Activated T-cell treated with anti-CD3 and anti-CD28 coated beads, Interleukin-2, amount 50 U/mL, for 72 hours (primary cell): ENCODE results near the gene LSAMP. TPM values are rescaled to one million over a fixed set of nuclear protein-coding genes. Genes with fewer than 3 reads are reported as not detected.

Experiments used
- ATAC-seq, 2 donors: fragments of 150-1000 bp; cut with Tn5 transposase; replicated peaks in 1 of 2; 2 replicates each; pipeline ENCODE4 v1.10.0; 2021; ENCODE audit warnings: moderate library complexity in 2 of 2, mild to moderate bottlenecking in 1 of 2
- DNase-seq, 2 donors: peaks; one replicate each; pipeline ENCODE4 v3.0.0; 2021 to 2022; ENCODE audit warnings: mixed read lengths in 1 of 2
- H3K27ac Mint-ChIP-seq: one replicate; pipeline ENCODE4 v1.8.0; 2022; ENCODE audit warnings: mild to moderate bottlenecking, moderate library complexity, mixed read lengths
- H3K27me3 Mint-ChIP-seq: one replicate; pipeline ENCODE4 v1.8.0; 2022; ENCODE audit warnings: low read depth, mixed read lengths
- H3K36me3 Mint-ChIP-seq, 2 donors: one replicate each; pipeline ENCODE4 v1.8.0; 2022; ENCODE audit warnings: mixed read lengths in 2 of 2, mild to moderate bottlenecking in 1 of 2; ENCODE audit not compliant: insufficient read depth in 2 of 2
- H3K4me1 Mint-ChIP-seq: one replicate; pipeline ENCODE4 v1.8.0; 2022; ENCODE audit warnings: low read depth, mixed read lengths
- H3K4me3 Mint-ChIP-seq, 2 donors: one replicate each; pipeline ENCODE4 v1.8.0; 2022; ENCODE audit warnings: mild to moderate bottlenecking in 2 of 2, mixed read lengths in 2 of 2, moderate library complexity in 2 of 2
- H3K9me3 Mint-ChIP-seq, 2 donors: one replicate each; pipeline ENCODE4 v1.8.0; 2022; ENCODE audit warnings: mixed read lengths in 2 of 2
- total RNA-seq, 2 donors: library from RNA; stranded (reverse); gene quantifications; one replicate each; pipeline ENCODE4 v1.2.3, GENCODE V29; 2022

The LSAMP gene
- total RNA-seq, 2 donors from 2014 or later = not detected

DNA sequence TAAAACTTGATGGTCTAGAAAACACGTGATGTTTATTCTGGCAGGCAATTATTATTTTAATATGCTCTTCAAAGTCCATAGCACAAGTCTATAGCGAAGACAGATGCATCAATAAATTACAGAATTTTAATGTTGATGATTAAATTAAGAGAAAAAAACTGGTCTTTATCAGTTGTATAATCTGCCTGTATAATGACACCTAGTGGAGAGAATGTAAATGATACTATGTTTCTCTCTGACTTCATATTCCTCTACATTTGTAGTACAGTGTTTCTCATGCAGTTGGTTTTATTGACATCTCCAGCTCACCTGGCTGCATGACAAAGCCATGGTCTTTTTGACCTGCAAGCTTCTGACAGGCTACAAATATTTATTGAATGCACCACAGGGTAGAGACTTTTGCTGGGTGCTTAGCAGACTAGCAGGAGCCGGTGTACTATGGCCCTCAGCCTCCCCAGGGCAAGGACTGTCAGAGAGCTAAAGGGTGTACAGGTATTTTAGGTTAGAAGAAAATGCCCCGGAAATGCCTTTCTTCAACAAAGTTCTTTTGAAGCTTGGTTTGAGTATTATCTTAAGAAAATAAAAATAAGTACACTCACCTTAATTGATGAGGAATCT is 532.1 kb downstream of the LSAMP start:
- ATAC-seq = no peak
- H3K4me1 Mint-ChIP-seq = no peaks in the 10 kb centered on the region
- no peak for DNase-seq
- H3K4me3 Mint-ChIP-seq = no peak overlapping the region
- H3K36me3 Mint-ChIP-seq = no peaks in the 10 kb centered on the region
- H3K27ac Mint-ChIP-seq = no peak overlapping the region
- no peaks in the 10 kb centered on the region for H3K27me3 Mint-ChIP-seq
- no peaks in the 10 kb centered on the region for H3K9me3 Mint-ChIP-seq

DNA sequence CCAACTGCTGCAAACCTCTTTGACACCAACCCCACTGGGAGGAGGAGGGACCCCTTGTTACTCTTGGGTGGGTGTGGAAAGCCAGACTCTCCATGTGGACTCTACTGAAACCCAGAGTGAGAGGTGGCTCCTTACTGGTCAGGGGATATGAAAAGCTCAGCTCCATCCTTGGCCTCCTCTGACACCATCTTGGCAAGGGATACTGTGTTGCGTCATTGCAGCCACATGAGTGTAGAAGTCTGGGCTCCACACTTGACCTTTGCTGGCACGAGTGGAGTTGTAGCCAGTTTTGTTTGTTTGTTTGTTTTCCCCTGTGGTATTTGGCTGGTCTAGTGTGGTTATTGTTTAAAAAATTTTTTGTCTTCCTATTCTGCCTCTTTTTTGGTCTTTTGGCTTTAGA is 532.9 kb downstream of the LSAMP start:
- H3K36me3 Mint-ChIP-seq = no peaks in the 10 kb centered on the region
- H3K27me3 Mint-ChIP-seq = no peaks in the 10 kb centered on the region
- H3K4me3 Mint-ChIP-seq = no peak overlapping the region
- ATAC-seq (no peak), DNase-seq (no peak)
- no peak overlapping the region for H3K27ac Mint-ChIP-seq
- no peaks in the 10 kb centered on the region for H3K9me3 Mint-ChIP-seq
- no peaks in the 10 kb centered on the region for H3K4me1 Mint-ChIP-seq

GRCh38 chr3:115905871-115906270 is 539.4 kb downstream of the LSAMP start:
- no peak for ATAC-seq
- no peaks in the 10 kb centered on the region for H3K27me3 Mint-ChIP-seq
- no peak overlapping the region for H3K4me3 Mint-ChIP-seq
- H3K27ac Mint-ChIP-seq = no peak overlapping the region
- no peaks in the 10 kb centered on the region for H3K4me1 Mint-ChIP-seq
- no peaks in the 10 kb centered on the region for H3K36me3 Mint-ChIP-seq
- H3K9me3 Mint-ChIP-seq = no peaks in the 10 kb centered on the region
- DNase-seq = no peak

DNA sequence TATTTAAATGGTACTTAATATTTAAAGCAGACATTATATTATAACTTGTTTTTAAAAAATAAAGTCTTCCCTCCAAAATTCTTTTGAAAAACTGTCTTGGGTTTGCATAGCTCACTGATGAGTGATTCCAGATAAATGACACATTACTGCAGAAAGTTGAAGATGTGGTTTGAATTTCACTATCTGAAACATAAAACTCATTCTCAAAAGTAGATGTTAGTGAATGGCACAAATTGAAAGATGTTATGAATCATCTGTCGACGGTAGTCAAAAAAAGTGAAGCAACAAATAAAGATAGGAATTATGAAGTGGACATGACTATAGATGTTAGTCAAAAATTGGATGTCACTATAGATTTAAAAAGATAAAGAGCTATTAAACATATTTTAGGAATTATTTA is 541.4 kb downstream of the LSAMP start:
- DNase-seq (no peak), ATAC-seq (peak in 1 of 2 donors; percentile 45)
- Mint-ChIP-seq H3K27me3 (no peaks in the 10 kb centered on the region), H3K36me3 (no peaks in the 10 kb centered on the region), H3K4me1 (no peaks in the 10 kb centered on the region), H3K9me3 (no peaks in the 10 kb centered on the region), H3K4me3 (no peak overlapping the region), H3K27ac (no peak overlapping the region)

GRCh38 chr3:115901008-115901407 is 544.3 kb downstream of the LSAMP start:
- H3K4me1 Mint-ChIP-seq = no peaks in the 10 kb centered on the region
- H3K27ac Mint-ChIP-seq = no peak overlapping the region
- H3K36me3 Mint-ChIP-seq = no peaks in the 10 kb centered on the region
- no peaks in the 10 kb centered on the region for H3K27me3 Mint-ChIP-seq
- H3K4me3 Mint-ChIP-seq = no peak overlapping the region
- ATAC-seq (no peak), DNase-seq (no peak)
- no peaks in the 10 kb centered on the region for H3K9me3 Mint-ChIP-seq

- H3K4me3 Mint-ChIP-seq = no peak overlapping the region
- DNase-seq (no peak), ATAC-seq (no peak)
- no peaks in the 10 kb centered on the region for H3K36me3 Mint-ChIP-seq
- no peaks in the 10 kb centered on the region for H3K27me3 Mint-ChIP-seq
- no peaks in the 10 kb centered on the region for H3K9me3 Mint-ChIP-seq
- H3K4me1 Mint-ChIP-seq = no peaks in the 10 kb centered on the region
- H3K27ac Mint-ChIP-seq = no peak overlapping the region
These were observed 545.8 kb downstream of the LSAMP start for GRCh38 chr3:115899535-115899934.

DNA sequence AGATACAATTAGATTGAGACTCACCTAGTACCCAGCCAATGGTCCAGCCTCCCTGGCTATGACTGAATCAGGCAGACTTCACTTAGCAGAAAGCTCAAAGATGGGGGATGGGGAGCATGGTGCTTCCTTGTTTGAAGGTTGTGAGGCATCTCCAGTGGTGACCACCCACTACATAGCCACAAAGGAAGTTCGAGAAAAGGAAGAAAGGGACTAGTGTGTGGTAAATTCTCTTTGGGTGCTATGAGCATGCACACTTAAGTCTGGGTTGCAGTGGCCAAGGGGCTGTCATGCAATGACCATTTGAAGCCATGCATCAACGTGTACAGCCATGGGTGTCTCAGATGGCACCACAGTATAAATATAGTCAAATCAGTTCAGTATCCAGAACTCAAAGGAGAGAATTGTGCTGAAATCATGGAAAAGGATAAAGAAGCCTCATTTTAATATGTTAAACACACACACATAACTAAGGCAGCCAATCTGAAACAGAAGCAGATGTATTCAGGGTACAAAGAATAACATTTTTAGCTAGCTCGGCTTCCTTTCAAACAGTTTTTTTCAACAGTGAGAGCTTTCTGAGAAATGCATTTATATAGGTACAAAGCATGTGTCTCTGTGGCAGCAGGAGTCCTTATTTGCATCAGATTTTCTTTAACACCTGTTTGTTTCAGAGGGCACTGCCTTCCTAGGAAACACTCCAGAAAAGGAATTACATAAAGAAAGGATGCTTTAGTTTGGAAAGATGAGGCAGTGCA is 546.5 kb downstream of the LSAMP start:
- Mint-ChIP-seq H3K27me3 (peaks cover 6% of the 10 kb centered on the region), H3K27ac (no peak overlapping the region), H3K4me3 (no peak overlapping the region), H3K9me3 (no peaks in the 10 kb centered on the region), H3K36me3 (no peaks in the 10 kb centered on the region), H3K4me1 (no peaks in the 10 kb centered on the region)
- ATAC-seq (no peak), DNase-seq (no peak)

DNA sequence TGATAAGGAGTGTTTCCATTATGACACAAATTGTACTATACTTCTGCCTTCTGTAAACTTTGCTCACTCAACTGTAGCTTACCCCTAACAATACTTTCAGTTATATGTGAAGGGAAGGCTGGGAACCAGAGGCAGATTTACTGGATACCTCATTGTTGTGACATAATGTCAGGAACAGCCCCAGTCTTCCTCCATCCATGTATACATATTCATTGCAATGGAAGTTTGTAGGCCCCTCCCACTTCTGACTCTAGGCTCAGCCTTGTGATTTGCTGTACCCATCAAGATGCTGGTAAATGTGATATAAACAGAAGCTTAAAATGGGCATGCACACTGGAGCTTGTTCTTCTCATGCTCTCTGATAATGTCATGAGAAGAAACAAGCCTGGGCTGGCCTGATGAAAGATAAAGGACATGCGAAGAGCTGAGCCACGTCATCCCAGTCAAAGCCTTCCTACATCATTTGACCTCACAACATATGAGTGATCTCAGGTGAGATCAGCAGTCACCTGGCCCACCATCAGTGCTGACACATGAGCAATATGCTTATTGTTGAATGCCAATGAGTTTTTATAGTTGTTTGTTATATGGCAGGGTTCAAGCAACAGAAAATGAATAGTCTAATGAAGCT is 554.2 kb downstream of the LSAMP start:
- ATAC-seq (no peak), DNase-seq (no peak)
- Mint-ChIP-seq H3K36me3 (no peaks in the 10 kb centered on the region), H3K27me3 (peaks cover 21% of the 10 kb centered on the region), H3K9me3 (peaks cover 0 to 2% of the 10 kb centered on the region in 2 donors), H3K27ac (no peak overlapping the region), H3K4me1 (no peaks in the 10 kb centered on the region), H3K4me3 (no peak overlapping the region)

- no peaks in the 10 kb centered on the region for H3K4me1 Mint-ChIP-seq
- no peak for DNase-seq
- no peak for ATAC-seq
- H3K27ac Mint-ChIP-seq = no peak overlapping the region
- H3K4me3 Mint-ChIP-seq = no peak overlapping the region
- H3K36me3 Mint-ChIP-seq = no peaks in the 10 kb centered on the region
- peaks cover 0 to 2% of the 10 kb centered on the region in 2 donors for H3K9me3 Mint-ChIP-seq
- H3K27me3 Mint-ChIP-seq = peaks cover 21% of the 10 kb centered on the region
These were observed 554.7 kb downstream of the LSAMP start for GRCh38 chr3:115890579-115890978.

DNA sequence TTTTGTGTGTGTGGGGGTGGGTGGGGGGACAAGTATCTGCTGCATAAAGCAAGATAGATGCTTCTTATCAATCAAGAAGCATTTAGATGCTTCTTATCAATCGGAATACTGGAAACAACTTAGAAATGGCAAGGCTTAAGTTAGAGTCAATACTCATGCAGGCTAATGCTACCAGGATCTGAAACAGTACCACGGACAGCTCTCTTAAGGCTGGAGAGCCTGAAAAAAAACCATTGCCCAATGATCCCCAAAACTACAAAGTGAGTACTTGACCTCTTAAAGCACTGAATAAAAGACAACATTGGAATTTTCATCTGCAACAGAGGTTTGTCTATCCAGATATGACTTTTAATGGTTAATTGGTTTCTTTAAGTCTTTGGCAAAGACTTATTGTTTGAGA is 559.7 kb downstream of the LSAMP start:
- Mint-ChIP-seq H3K27me3 (peaks cover 16% of the 10 kb centered on the region), H3K36me3 (no peaks in the 10 kb centered on the region), H3K4me1 (no peaks in the 10 kb centered on the region), H3K4me3 (no peak overlapping the region), H3K27ac (no peak overlapping the region), H3K9me3 (no peaks in the 10 kb centered on the region)
- ATAC-seq = no peak
- DNase-seq = no peak

GRCh38 chr3:115877615-115877899 is 567.7 kb downstream of the LSAMP start:
- Mint-ChIP-seq H3K36me3 (no peaks in the 10 kb centered on the region), H3K9me3 (no peaks in the 10 kb centered on the region), H3K4me1 (peaks cover 6% of the 10 kb centered on the region), H3K27me3 (peaks cover 26% of the 10 kb centered on the region), H3K4me3 (peak overlapping the region in 1 of 2 donors; percentile 27), H3K27ac (no peak overlapping the region)
- ATAC-seq = no peak
- no peak for DNase-seq

DNA sequence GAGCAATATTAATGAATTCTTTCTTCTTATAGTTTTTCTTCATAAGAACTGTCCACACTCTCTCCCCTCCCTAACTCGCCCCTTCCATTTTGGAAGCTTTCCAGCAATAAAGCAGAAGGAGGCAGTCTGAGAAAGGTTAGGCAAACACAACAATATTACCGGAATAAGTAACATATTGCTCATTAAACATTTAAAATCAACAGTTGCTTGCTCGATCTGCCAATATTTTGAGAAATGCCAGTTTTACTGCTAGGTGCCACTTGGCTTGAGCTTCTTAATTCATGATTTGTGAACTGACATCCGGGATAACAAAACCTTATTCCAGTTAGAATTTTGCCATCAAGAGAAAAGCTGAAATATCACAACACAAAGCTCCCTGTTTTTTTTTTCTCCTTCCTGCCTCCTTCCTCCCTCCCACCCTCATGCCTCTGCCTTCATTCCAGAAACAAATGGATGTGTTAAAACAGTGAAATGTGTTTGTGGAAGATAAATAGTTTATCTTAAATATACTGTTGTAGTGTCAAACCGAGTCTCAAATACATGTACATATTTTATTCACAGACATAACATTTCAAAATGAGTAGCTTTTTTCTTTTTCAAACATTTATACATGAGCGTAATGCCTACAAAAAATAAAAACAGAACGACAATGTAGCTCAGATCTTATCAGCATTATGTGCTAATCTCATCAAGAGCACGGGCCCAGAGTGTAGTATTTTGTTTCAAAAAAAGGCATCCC is 568.2 kb downstream of the LSAMP start:
- Mint-ChIP-seq H3K27me3 (peaks cover 24% of the 10 kb centered on the region), H3K27ac (no peak overlapping the region), H3K36me3 (no peaks in the 10 kb centered on the region), H3K9me3 (no peaks in the 10 kb centered on the region), H3K4me1 (peaks cover 6% of the 10 kb centered on the region), H3K4me3 (peak overlapping the region in 1 of 2 donors; percentile 27)
- DNase-seq (no peak), ATAC-seq (no peak)

DNA sequence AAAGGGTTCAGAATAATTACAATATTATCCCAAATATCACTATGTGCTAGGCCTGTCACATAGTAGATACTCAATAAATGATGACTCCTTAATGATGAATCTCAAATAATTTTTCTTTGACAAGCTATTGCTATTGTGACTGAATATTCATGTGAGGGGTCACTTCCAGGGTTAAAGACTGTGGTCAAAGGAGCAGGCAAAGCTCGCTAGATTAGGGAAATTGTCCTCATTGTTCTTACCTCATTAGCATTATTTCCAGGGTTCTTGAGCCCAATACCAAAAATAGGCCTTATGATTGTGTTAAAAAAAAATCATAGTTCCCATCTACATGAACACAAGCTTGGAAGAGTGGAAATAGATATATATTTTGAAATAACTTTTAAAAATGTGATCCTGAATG is 569.8 kb downstream of the LSAMP start:
- H3K4me3 Mint-ChIP-seq = no peak overlapping the region
- peaks cover 24% of the 10 kb centered on the region for H3K27me3 Mint-ChIP-seq
- DNase-seq = no peak
- peaks cover 6% of the 10 kb centered on the region for H3K4me1 Mint-ChIP-seq
- H3K9me3 Mint-ChIP-seq = no peaks in the 10 kb centered on the region
- no peaks in the 10 kb centered on the region for H3K36me3 Mint-ChIP-seq
- ATAC-seq = no peak
- no peak overlapping the region for H3K27ac Mint-ChIP-seq
